T-helper 2 cell treated with Interferon-gamma antibody and Interleukin-4, amounts not matched to agents 5 μg/mL and 100 μg/mL, for 36 hours (primary cell): ENCODE results near the gene DLGAP5.
A peak's percentile ranks its signal among the peaks of the same experiment; 100 is the strongest.

Experiments used
- DNase-seq: peaks from one replicate; pipeline ENCODE4 v3.0.0; 2021; ENCODE audit warnings: low spot score
- H3K27ac Mint-ChIP-seq: one replicate; pipeline ENCODE4 v1.8.0; 2021; ENCODE audit warnings: mild to moderate bottlenecking, mixed read lengths
- H3K27me3 Mint-ChIP-seq: one replicate; pipeline ENCODE4 v1.8.0; 2021; ENCODE audit warnings: low read depth, mixed read lengths
- H3K36me3 Mint-ChIP-seq: one replicate; pipeline ENCODE4 v1.8.0; 2021; ENCODE audit warnings: low read depth, mixed read lengths
- H3K4me1 Mint-ChIP-seq: one replicate; pipeline ENCODE4 v1.8.0; 2021; ENCODE audit warnings: low read depth, mixed read lengths
- H3K4me3 Mint-ChIP-seq: one replicate; pipeline ENCODE4 v1.8.0; 2022; ENCODE audit warnings: mild to moderate bottlenecking, moderate library complexity, mixed read lengths
- H3K9me3 Mint-ChIP-seq: one replicate; pipeline ENCODE4 v1.8.0; 2021; ENCODE audit warnings: mixed read lengths

DLGAP5 gene

GRCh38 chr14:55103005-55103640 lies 88.3 kb downstream of the DLGAP5 start:
- H3K4me3 Mint-ChIP-seq: peak overlapping the region; percentile 50
- peaks cover 10% of the 10 kb centered on the region for H3K9me3 Mint-ChIP-seq
- peak overlapping the region; percentile 91 for H3K27ac Mint-ChIP-seq
- DNase-seq: peak; percentile 40
- H3K27me3 Mint-ChIP-seq: no peaks in the 10 kb centered on the region
- peaks cover 14% of the 10 kb centered on the region for H3K36me3 Mint-ChIP-seq
- peaks cover 49% of the 10 kb centered on the region for H3K4me1 Mint-ChIP-seq

- Mint-ChIP-seq H3K27me3 (no peaks in the 10 kb centered on the region), H3K4me3 (peak overlapping the region; percentile 50), H3K36me3 (peaks cover 14% of the 10 kb centered on the region), H3K9me3 (peaks cover 10% of the 10 kb centered on the region), H3K4me1 (peaks cover 49% of the 10 kb centered on the region), H3K27ac (peak overlapping the region; percentile 91)
- DNase-seq: peak; percentile 46
Observed at GRCh38 chr14:55102141-55102621, 89.2 kb downstream of the DLGAP5 start.

- Mint-ChIP-seq H3K4me3 (no peak overlapping the region), H3K27ac (peak overlapping the region; percentile 91), H3K27me3 (no peaks in the 10 kb centered on the region)
Observed at GRCh38 chr14:55101698-55102097, 89.7 kb downstream of the DLGAP5 start.

GRCh38 chr14:55099756-55100155 lies 91.6 kb downstream of the DLGAP5 start:
- H3K27ac Mint-ChIP-seq: no peak overlapping the region
- peaks cover 54% of the 10 kb centered on the region for H3K4me1 Mint-ChIP-seq
- no peak overlapping the region for H3K4me3 Mint-ChIP-seq
- no peak for DNase-seq
- H3K27me3 Mint-ChIP-seq: no peaks in the 10 kb centered on the region
- peaks cover 10% of the 10 kb centered on the region for H3K9me3 Mint-ChIP-seq
- peaks cover 10% of the 10 kb centered on the region for H3K36me3 Mint-ChIP-seq

More at GRCh38 chr14:55101698-55102097, 89.7 kb downstream of the DLGAP5 start:
- H3K36me3 Mint-ChIP-seq: peaks cover 14% of the 10 kb centered on the region
- peaks cover 10% of the 10 kb centered on the region for H3K9me3 Mint-ChIP-seq
- peaks cover 54% of the 10 kb centered on the region for H3K4me1 Mint-ChIP-seq
- DNase-seq: no peak

- Mint-ChIP-seq H3K27me3 (no peaks in the 10 kb centered on the region), H3K4me1 (peaks cover 44% of the 10 kb centered on the region), H3K27ac (peak overlapping the region; percentile 89), H3K4me3 (peak overlapping the region; percentile 40), H3K36me3 (no peaks in the 10 kb centered on the region), H3K9me3 (no peaks in the 10 kb centered on the region)
- DNase-seq: no peak
Observed at GRCh38 chr14:55098561-55098898, 92.9 kb downstream of the DLGAP5 start.
